GM18511 (cell line): ENCODE data around the gene CYBB.

Experiments
- ATAC-seq: cut with Tn5 transposase; IDR thresholded peaks from one replicate; pipeline ENCODE4 v1.9.1; 2021; ENCODE audit warnings: mild to moderate bottlenecking, moderate library complexity; ENCODE audit not compliant: unreplicated experiment

CYBB gene

GRCh38 chrX:37830371-37830770 is 50.5 kb downstream of the CYBB start:
- no peak for ATAC-seq

GRCh38 chrX:37834937-37835336 is 55.1 kb downstream of the CYBB start:
- no peak for ATAC-seq

DNA sequence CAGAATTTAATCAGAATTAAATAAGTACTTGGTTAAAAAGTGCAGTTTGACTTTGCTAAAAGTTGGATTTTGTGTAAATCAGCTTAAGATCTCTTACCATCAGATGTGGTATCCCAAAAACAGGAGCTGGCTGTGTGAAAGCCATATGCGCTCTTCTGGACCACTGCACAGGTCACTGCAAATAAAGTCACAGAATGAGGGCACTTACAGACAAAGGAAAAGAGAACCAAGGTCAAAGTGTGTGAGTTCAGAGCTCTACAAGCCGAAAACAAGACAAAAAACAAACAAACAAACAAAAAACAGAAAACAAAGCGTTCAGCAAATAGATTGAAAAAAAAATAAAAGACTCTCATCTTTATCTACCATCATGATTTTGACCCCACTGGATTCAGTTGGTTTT is 61.1 kb downstream of the CYBB start:
- ATAC-seq: no peak

GRCh38 chrX:37844622-37845021 is 64.8 kb downstream of the CYBB start:
- ATAC-seq: no peak

DNA sequence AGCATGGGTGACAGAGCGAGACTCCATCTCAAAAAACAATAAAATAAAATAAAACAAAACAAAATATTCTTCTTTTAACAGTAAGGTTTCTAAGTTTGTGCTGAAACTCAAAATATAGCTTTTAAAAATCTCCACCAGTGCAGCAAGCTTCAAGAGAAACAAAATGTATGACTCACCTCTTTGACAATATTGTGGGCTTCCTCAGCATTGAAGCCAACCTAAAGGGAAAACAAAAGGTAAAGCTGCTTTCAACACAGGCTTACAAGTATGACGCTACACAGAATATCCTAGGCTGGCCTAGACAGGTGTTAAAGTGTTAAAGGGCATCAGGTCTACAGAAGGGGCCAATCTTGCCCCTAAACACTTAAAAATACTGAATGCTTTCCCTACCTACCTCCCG is 66.3 kb downstream of the CYBB start:
- ATAC-seq: no peak

DNA sequence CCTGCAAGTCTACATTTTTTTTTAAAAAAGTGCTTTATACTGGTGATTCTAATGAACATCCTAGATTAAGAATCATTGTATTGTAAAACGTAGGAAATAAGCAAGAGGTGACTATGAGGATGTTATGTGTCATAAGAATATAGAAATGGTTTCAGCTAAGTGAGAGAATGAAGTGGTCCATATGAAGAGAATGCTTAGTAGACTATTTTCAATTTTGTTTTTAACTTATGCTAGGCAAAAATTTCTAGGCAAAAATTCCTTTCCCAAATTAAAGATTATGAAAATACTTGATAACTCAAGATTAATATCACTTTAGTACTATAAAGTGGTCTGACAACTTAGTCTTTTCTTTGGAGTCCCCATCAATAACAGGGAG is 66.7 kb downstream of the CYBB start:
- no peak for ATAC-seq

DNA sequence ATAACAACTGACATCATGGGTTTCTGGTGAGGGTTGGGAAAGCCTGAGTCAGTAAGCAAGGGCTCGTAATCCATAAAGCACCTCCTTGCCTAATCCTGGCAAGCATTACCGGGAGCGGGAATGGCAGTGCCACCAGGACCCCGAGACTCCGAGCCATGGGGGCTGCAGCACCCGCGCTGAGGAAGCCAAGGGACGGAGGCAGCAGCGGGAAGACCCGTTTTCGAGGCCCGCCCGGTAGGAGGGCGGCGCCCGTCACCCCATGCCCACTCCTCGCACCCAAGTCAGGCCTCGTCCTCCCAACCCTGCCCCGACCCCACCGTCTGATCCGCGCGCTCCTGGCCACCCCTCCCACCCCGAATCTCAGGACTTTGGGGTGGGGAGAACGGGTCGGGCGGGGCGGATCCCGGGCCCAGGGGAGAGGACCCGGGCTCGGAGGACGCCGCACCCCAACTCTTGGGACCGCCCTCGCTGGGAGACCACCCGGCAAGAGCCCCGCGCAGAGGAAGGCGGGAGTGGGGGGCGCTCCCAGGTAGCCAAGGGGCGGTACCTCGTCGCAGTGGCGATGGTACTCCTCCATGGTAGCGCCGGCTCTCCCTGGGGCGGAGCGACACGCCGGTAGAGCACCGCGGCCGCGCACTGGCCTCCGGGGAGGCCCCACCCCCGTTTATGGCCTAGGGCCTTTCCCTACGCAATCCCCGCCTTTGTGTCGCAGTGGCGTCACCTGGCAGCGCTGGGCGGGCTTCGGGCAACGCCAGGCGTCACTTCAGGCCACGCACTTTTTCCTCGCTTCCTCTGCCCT is 67.3 kb downstream of the CYBB start, which contains the start of gene DYNLT3:
Gene DYNLT3 (minus strand): TSS at position 638 of the 799 bp plus-strand sequence. CDS start 61 bp downstream, at position 577.
- peak; percentile 99 for ATAC-seq

DNA sequence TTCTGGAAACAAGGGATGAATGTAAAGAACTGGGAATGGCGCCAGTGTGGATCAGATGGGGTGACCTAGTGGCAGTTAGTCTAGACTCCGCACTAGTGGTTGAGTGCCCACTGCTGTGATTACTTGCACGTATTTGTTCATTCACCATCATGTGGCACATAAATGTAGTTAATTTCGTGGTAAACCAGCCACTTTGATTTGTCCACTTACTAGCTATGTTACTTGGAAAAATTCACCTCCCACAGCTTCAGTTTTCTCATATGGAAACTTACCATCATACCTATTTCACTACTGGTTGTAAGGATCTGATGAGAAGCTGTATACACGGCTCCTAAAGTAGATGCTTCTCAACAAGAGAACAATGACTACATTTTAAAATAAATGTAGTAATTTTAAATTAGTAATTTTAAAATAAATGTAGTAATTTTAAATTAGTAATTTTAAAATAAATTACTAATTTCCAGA is 67.9 kb downstream of the CYBB start:
- ATAC-seq: peak; percentile 37

DNA sequence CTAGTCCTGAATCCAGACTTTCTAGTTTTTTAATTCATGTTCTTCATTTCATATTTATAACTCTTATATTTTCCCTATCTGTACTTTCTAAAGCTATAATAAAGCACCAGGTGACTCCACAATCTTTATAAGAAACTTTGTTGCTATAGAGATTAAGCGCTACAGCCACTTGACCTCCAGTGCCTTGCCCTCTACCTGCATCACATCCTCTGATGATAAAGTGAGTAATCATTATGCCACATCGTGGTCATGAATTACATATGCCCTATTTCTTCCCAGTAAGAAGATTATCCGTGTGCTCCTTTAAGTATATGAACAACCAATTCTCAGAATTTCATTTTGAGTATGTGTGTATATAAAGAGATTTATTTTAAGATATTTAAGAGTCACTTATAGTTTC is 74.3 kb downstream of the CYBB start:
- ATAC-seq: no peak

GRCh38 chrX:37854748-37855147 is 74.9 kb downstream of the CYBB start:
- no peak for ATAC-seq

- ATAC-seq: no peak
Observed at GRCh38 chrX:37860721-37861120, 80.9 kb downstream of the CYBB start.

- no peak for ATAC-seq
Observed at GRCh38 chrX:37862851-37863250, 83.0 kb downstream of the CYBB start.
